Stimulated activated CD8-positive, alpha-beta memory T cell treated with anti-CD3 and anti-CD28 coated beads, Interleukin-7, amount 100 ng/mL, for 24 hours (primary cell): ENCODE results near the gene EEA1.

Experiments
- DNase-seq: peaks from one replicate; pipeline ENCODE4 v3.0.0-alpha.2; 2020; ENCODE audit warnings: low read depth

Gene EEA1

GRCh38 chr12:92886131-92886530 is 43.0 kb downstream of the EEA1 start:
- no peak for DNase-seq

GRCh38 chr12:92879698-92880322 is 49.3 kb downstream of the EEA1 start:
- no peak for DNase-seq

GRCh38 chr12:92877904-92878303 is 51.2 kb downstream of the EEA1 start:
- DNase-seq, result no peak

GRCh38 chr12:92876496-92876895 is 52.6 kb downstream of the EEA1 start:
- DNase-seq, result no peak

- no peak for DNase-seq
Observed at GRCh38 chr12:92871116-92871515, 58.0 kb downstream of the EEA1 start.

- DNase-seq, result no peak
Observed at GRCh38 chr12:92866418-92866817, 62.7 kb downstream of the EEA1 start.

- no peak for DNase-seq
Observed at GRCh38 chr12:92863251-92863650, 65.8 kb downstream of the EEA1 start.

- no peak for DNase-seq
Observed at GRCh38 chr12:92861381-92861780, 67.7 kb downstream of the EEA1 start.

- DNase-seq, result no peak
Observed at GRCh38 chr12:92860521-92860920, 68.6 kb downstream of the EEA1 start.

- DNase-seq, result no peak
Observed at GRCh38 chr12:92859650-92860386, 69.3 kb downstream of the EEA1 start.

GRCh38 chr12:92857818-92858217 is 71.3 kb downstream of the EEA1 start:
- no peak for DNase-seq

GRCh38 chr12:92854344-92854743 is 74.8 kb downstream of the EEA1 start:
- no peak for DNase-seq

- DNase-seq, result no peak
Observed at GRCh38 chr12:92848740-92849139, 80.4 kb downstream of the EEA1 start.

GRCh38 chr12:92847368-92847767 is 81.7 kb downstream of the EEA1 start:
- no peak for DNase-seq

GRCh38 chr12:92845329-92845728 is 83.8 kb downstream of the EEA1 start:
- no peak for DNase-seq

GRCh38 chr12:92844151-92844763 is 84.8 kb downstream of the EEA1 start:
- DNase-seq, result no peak

GRCh38 chr12:92829686-92830282 is 99.3 kb downstream of the EEA1 start:
- DNase-seq, result no peak

- no peak for DNase-seq
Observed at GRCh38 chr12:92828565-92828964, 100.5 kb downstream of the EEA1 start.

- DNase-seq, result no peak
Observed at GRCh38 chr12:92827836-92828431, 101.2 kb downstream of the EEA1 start.

- no peak for DNase-seq
Observed at GRCh38 chr12:92821142-92821541, 108.0 kb downstream of the EEA1 start.

- DNase-seq, result no peak
Observed at GRCh38 chr12:92814584-92814983, 114.5 kb downstream of the EEA1 start.

- DNase-seq, result no peak
Observed at GRCh38 chr12:92810370-92810769, 118.7 kb downstream of the EEA1 start.

GRCh38 chr12:92803903-92804302 is 125.2 kb downstream of the EEA1 start:
- DNase-seq, result no peak
